Body of pancreas (tissue), 4 donors: ENCODE measurements around the gene GORASP2. TPM values are rescaled to one million over a fixed set of nuclear protein-coding genes. Genes with fewer than 3 reads are reported as not detected.

Experiments used
- ATAC-seq: fragments of 150-250 bp; one replicate; pipeline ENCODE4 v1.9.1; 2016
- DNase-seq, 4 donors: peaks; one replicate each; pipeline ENCODE4 v3.0.0-alpha.2; 2019
- H3K27ac ChIP-seq, 4 donors: fragments of 200-600 bp; sonication (generic); 1 replicate in 3 of 4; 2 replicates in 1 of 4; pipeline versions ENCODE4 v1.5.1 to v1.6.1; 2016 to 2019; ENCODE audit warnings: mild to moderate bottlenecking in 1 of 4, mixed read lengths in 1 of 4, moderate library complexity in 1 of 4
- H3K27me3 ChIP-seq, 2 donors: fragments of 200-600 bp; sonication (generic); one replicate each; pipeline ENCODE4 v1.6.0; 2016; ENCODE audit warnings: mild to moderate bottlenecking in 1 of 2
- H3K36me3 ChIP-seq, 2 donors: fragments of 200-600 bp; sonication (generic); replicated peaks in 1 of 2; 2 replicates each; pipeline ENCODE4 v1.5.1; 2016; ENCODE audit warnings: low read depth in 2 of 2; ENCODE audit not compliant: insufficient read depth in 1 of 2
- H3K4me1 ChIP-seq: fragments of 200-600 bp; sonication (generic); one replicate; pipeline ENCODE4 v1.6.0; 2016
- H3K4me3 ChIP-seq, 2 donors: fragments of 200-600 bp; sonication (generic); 1 replicate in 1 of 2; 2 replicates in 1 of 2; pipeline ENCODE4 v1.5.1; 2016 to 2019
- H3K9me3 ChIP-seq, 3 donors: fragments of 200-600 bp; sonication (generic); 1 replicate in 2 of 3; 2 replicates in 1 of 3; pipeline ENCODE4 v1.5.1; 2016
- POLR2A ChIP-seq, 3 donors: fragments of 450-650 bp; IDR thresholded peaks; one replicate each; pipeline ENCODE4 v1.6.1; 2016; ENCODE audit warnings: antibody characterized with exemption in 3 of 3, mild to moderate bottlenecking in 2 of 3
- WGBS, 2 donors: methylation state at CpG; one replicate each; pipeline ENCODE4 v1.1.5; 2017; 5-methylcytosine and 5-hydroxymethylcytosine counted together
- intact Hi-C: fragments of 100-400 bp; cut with DNase I; formaldehyde crosslinking; loops from one replicate; pipeline ENCODE4 v1.15.1; 2023
- total RNA-seq, 2 donors: library from RNA; depleted of rRNA; stranded (reverse); fragments of >200 nt; gene quantifications; one replicate each; pipeline ENCODE4 v1.1.0, GENCODE V29; 2016
- TF ChIP-seq, protein P1 (sequence below), 7 experiments: fragments of 450-650 bp in 4 of 7; fragments of 200-600 bp in 3 of 7; sonication (generic) in 3 of 7; IDR thresholded peaks; one replicate each; pipeline ENCODE4 v1.5.1; 2016 to 2019; ENCODE audit warnings: antibody characterized with exemption in 7 of 7

The GORASP2 gene
- total RNA-seq, 2 donors from 2014 or later, result 44.4 to 65.6 TPM

GRCh38 chr2:170942615-170943014 is 13.6 kb downstream of the GORASP2 start:
- H3K9me3 ChIP-seq, result no peaks in the 10 kb centered on the region
- 63 to 68% methylated on average over 4 of the region's 4 CpGs for WGBS, 2 donors
- intact Hi-C loops, result no loop called here
- no peak overlapping the region for H3K4me3 ChIP-seq
- TF ChIP-seq POLR2A (IDR thresholded peaks at IDR 0.05), result no peak
- TF ChIP-seq, protein P1, sequence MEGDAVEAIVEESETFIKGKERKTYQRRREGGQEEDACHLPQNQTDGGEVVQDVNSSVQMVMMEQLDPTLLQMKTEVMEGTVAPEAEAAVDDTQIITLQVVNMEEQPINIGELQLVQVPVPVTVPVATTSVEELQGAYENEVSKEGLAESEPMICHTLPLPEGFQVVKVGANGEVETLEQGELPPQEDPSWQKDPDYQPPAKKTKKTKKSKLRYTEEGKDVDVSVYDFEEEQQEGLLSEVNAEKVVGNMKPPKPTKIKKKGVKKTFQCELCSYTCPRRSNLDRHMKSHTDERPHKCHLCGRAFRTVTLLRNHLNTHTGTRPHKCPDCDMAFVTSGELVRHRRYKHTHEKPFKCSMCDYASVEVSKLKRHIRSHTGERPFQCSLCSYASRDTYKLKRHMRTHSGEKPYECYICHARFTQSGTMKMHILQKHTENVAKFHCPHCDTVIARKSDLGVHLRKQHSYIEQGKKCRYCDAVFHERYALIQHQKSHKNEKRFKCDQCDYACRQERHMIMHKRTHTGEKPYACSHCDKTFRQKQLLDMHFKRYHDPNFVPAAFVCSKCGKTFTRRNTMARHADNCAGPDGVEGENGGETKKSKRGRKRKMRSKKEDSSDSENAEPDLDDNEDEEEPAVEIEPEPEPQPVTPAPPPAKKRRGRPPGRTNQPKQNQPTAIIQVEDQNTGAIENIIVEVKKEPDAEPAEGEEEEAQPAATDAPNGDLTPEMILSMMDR (IDR thresholded peaks at IDR 0.05), result no peak
- no peak overlapping the region for H3K27ac ChIP-seq
- DNase-seq (no peak), ATAC-seq (no peak)
- H3K36me3 ChIP-seq, result no peaks in the 10 kb centered on the region
- H3K4me1 ChIP-seq, result peaks cover 71% of the 10 kb centered on the region
- no peaks in the 10 kb centered on the region for H3K27me3 ChIP-seq

GRCh38 chr2:170943041-170943440 is 14.0 kb downstream of the GORASP2 start:
- no peak for ATAC-seq
- intact Hi-C loops, result no loop called here
- Histone ChIP-seq H3K4me1 (peaks cover 68% of the 10 kb centered on the region), H3K27ac (no peak overlapping the region), H3K9me3 (no peaks in the 10 kb centered on the region), H3K27me3 (no peaks in the 10 kb centered on the region), H3K36me3 (no peaks in the 10 kb centered on the region), H3K4me3 (no peak overlapping the region)
- DNase-seq, result no peak
- TF ChIP-seq, protein P1 (IDR thresholded peaks at IDR 0.05), result no peak
- TF ChIP-seq POLR2A (IDR thresholded peaks at IDR 0.05), result no peak
- WGBS, 2 donors, result 24 to 29% methylated on average over 1 of the region's 1 CpG

DNA sequence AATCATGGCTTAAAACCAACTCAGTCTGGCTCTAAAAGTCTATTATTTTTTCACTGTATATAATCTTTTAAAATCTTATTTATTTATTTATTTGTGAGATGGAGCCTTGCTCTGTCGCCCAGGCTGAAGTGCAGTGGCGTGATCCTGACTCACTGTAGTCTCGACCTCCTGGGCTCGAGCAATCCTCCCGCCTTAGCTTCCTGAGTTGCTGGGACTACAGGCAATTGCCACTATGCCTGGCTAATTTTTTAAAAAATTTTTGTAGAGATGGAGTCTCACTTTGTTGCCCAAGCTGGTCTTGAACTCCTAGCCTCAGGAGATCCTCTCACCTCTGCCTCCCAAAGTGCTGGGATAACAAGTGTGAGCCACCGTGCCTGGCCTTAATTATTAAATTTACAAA is 14.5 kb downstream of the GORASP2 start:
- TF ChIP-seq POLR2A (IDR thresholded peaks at IDR 0.05), result no peak
- TF ChIP-seq, protein P1 (IDR thresholded peaks at IDR 0.05), result no peak
- no peak overlapping the region for H3K27ac ChIP-seq
- H3K4me1 ChIP-seq, result peaks cover 63% of the 10 kb centered on the region
- no peak for DNase-seq
- WGBS, 2 donors, result 73 to 78% methylated on average over 6 of the region's 6 CpGs
- H3K9me3 ChIP-seq, result no peaks in the 10 kb centered on the region
- no peak overlapping the region for H3K4me3 ChIP-seq
- intact Hi-C loops, result no loop called here
- ATAC-seq, result no peak
- H3K36me3 ChIP-seq, result no peaks in the 10 kb centered on the region
- H3K27me3 ChIP-seq, result no peaks in the 10 kb centered on the region

DNA sequence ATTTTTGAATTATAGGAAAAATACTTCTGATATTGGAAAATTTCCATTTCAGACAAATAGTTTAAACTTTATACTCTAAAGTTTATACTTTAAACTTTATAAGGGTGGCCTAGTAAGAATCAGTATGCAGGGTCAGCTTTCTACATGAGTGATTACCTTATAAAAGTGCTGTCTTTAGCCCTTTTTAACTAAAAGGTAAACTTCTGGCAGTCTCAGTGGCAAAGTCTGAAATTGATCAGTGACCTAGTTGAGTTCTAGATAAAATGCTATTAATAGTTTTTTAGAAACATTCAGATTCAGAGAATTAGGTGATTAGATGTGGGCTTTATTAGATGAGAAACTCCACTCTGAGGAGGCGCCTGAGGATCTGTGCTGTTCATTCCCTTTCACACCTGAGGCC is 15.5 kb downstream of the GORASP2 start:
- ATAC-seq (no peak), DNase-seq (no peak)
- intact Hi-C loops, result no loop called here
- Histone ChIP-seq H3K9me3 (no peaks in the 10 kb centered on the region), H3K27me3 (no peaks in the 10 kb centered on the region), H3K4me3 (no peak overlapping the region), H3K4me1 (peaks cover 55% of the 10 kb centered on the region), H3K36me3 (peaks cover 0 to 2% of the 10 kb centered on the region in 2 donors), H3K27ac (no peak overlapping the region)
- TF ChIP-seq POLR2A (IDR thresholded peaks at IDR 0.05), result no peak
- TF ChIP-seq, protein P1 (IDR thresholded peaks at IDR 0.05), result no peak
- whole genome bisulfite sequencing, 2 donors, result 45 to 52% methylated on average over 1 of the region's 1 CpG

GRCh38 chr2:170949415-170949814 is 20.4 kb downstream of the GORASP2 start:
- H3K4me1 ChIP-seq, result peaks cover 20% of the 10 kb centered on the region
- WGBS, 2 donors, result 72 to 74% methylated on average over 5 of the region's 5 CpGs
- intact Hi-C loops, result no loop called here
- no peak overlapping the region for H3K27ac ChIP-seq
- H3K27me3 ChIP-seq, result no peaks in the 10 kb centered on the region
- H3K36me3 ChIP-seq, result peaks cover 5 to 36% of the 10 kb centered on the region in 2 donors
- H3K4me3 ChIP-seq, result no peak overlapping the region
- no peak for DNase-seq
- no peak for ATAC-seq
- TF ChIP-seq POLR2A (IDR thresholded peaks at IDR 0.05), result no peak
- TF ChIP-seq, protein P1 (IDR thresholded peaks at IDR 0.05), result no peak
- H3K9me3 ChIP-seq, result no peaks in the 10 kb centered on the region
